ACC112 (cell line): ENCODE measurements around the gene FOXN3.
"Not testable (repeated sequence)": the region's sequence is repeated elsewhere in the genome, so short reads cannot be mapped to it uniquely, and the experiment has no call there.

Experiments used
- H2AFZ ChIP-seq: fragments of 200-600 bp; sonication (generic); one replicate; pipeline ENCODE4 v1.6.0; 2017; ENCODE audit warnings: antibody characterized with exemption, low read length; ENCODE audit not compliant: unreplicated experiment
- H3K27ac ChIP-seq: fragments of 200-600 bp; sonication (generic); 2 replicates; pipeline ENCODE4 v1.5.1; 2014; ENCODE audit warnings: low read depth, mild to moderate bottlenecking, antibody characterized with exemption, low read length, moderate library complexity
- H3K27me3 ChIP-seq: fragments of 200-600 bp; sonication (generic); 2 replicates; pipeline ENCODE4 v1.6.1; 2014; ENCODE audit warnings: mild to moderate bottlenecking, antibody characterized with exemption, low read length, moderate library complexity, mixed read lengths; ENCODE audit not compliant: insufficient read depth
- H3K36me3 ChIP-seq: fragments of 200-600 bp; sonication (generic); 2 replicates; pipeline ENCODE4 v1.6.1; 2016; ENCODE audit warnings: mild to moderate bottlenecking, antibody characterized with exemption, low read length, moderate library complexity, mixed read lengths; ENCODE audit not compliant: insufficient read depth
- H3K4me1 ChIP-seq: fragments of 200-600 bp; sonication (generic); one replicate; pipeline ENCODE4 v1.6.1; 2016; ENCODE audit warnings: low read length, mixed read lengths; ENCODE audit not compliant: insufficient read depth, unreplicated experiment, control insufficient read depth
- H3K4me3 ChIP-seq: fragments of 200-600 bp; sonication (generic); 2 replicates; pipeline ENCODE4 v1.5.1; 2014; ENCODE audit warnings: mild to moderate bottlenecking, low read depth, low read length
- H3K79me2 ChIP-seq: fragments of 200-600 bp; sonication (generic); one replicate; pipeline ENCODE4 v1.6.0; 2016; ENCODE audit warnings: low read length; ENCODE audit not compliant: control insufficient read depth, unreplicated experiment, insufficient read depth

The FOXN3 gene

GRCh38 chr14:89163031-89163636 is 253.9 kb downstream of the FOXN3 start:
- no peaks in the 10 kb centered on the region for H3K4me1 ChIP-seq
- no peak overlapping the region for H3K4me3 ChIP-seq
- H3K36me3 ChIP-seq, result no peaks in the 10 kb centered on the region
- no peaks in the 10 kb centered on the region for H3K79me2 ChIP-seq
- no peak overlapping the region for H3K27ac ChIP-seq
- no peaks in the 10 kb centered on the region for H3K27me3 ChIP-seq
- H2AFZ ChIP-seq, result no peak overlapping the region

GRCh38 chr14:89162586-89162985 is 254.4 kb downstream of the FOXN3 start:
- H3K4me1 ChIP-seq, result no peaks in the 10 kb centered on the region
- H3K27ac ChIP-seq, result no peak overlapping the region
- no peaks in the 10 kb centered on the region for H3K36me3 ChIP-seq

GRCh38 chr14:89160437-89160836 is 256.6 kb downstream of the FOXN3 start:
- H3K27ac ChIP-seq, result no peak overlapping the region
- H3K36me3 ChIP-seq, result no peaks in the 10 kb centered on the region

More at GRCh38 chr14:89162586-89162985, 254.4 kb downstream of the FOXN3 start:
- Histone ChIP-seq H2AFZ (no peak overlapping the region), H3K27me3 (no peaks in the 10 kb centered on the region), H3K79me2 (no peaks in the 10 kb centered on the region), H3K4me3 (no peak overlapping the region)

GRCh38 chr14:89158701-89159100 is 258.3 kb downstream of the FOXN3 start:
- no peak overlapping the region for H3K27ac ChIP-seq
- no peaks in the 10 kb centered on the region for H3K36me3 ChIP-seq
- no peaks in the 10 kb centered on the region for H3K79me2 ChIP-seq
- no peak overlapping the region for H3K4me3 ChIP-seq
- H3K27me3 ChIP-seq, result no peaks in the 10 kb centered on the region
- no peaks in the 10 kb centered on the region for H3K4me1 ChIP-seq
- no peak overlapping the region for H2AFZ ChIP-seq

More at GRCh38 chr14:89160437-89160836, 256.6 kb downstream of the FOXN3 start:
- H2AFZ ChIP-seq, result no peak overlapping the region
- H3K79me2 ChIP-seq, result no peaks in the 10 kb centered on the region
- no peak overlapping the region for H3K4me3 ChIP-seq
- H3K27me3 ChIP-seq, result no peaks in the 10 kb centered on the region
- no peaks in the 10 kb centered on the region for H3K4me1 ChIP-seq

- H2AFZ ChIP-seq, H3K79me2 ChIP-seq, H3K4me3 ChIP-seq, H3K27ac ChIP-seq, H3K4me1 ChIP-seq, H3K36me3 ChIP-seq, H3K27me3 ChIP-seq: not testable (repeated sequence)
Observed at GRCh38 chr14:89158104-89158503, 258.9 kb downstream of the FOXN3 start.

- no peaks in the 10 kb centered on the region for H3K4me1 ChIP-seq
- no peak overlapping the region for H3K27ac ChIP-seq
- H3K79me2 ChIP-seq, result no peaks in the 10 kb centered on the region
- H3K36me3 ChIP-seq, result no peaks in the 10 kb centered on the region
- no peaks in the 10 kb centered on the region for H3K27me3 ChIP-seq
- no peak overlapping the region for H2AFZ ChIP-seq
- H3K4me3 ChIP-seq, result no peak overlapping the region
Observed at GRCh38 chr14:89155491-89155890, 261.5 kb downstream of the FOXN3 start.

- not testable (repeated sequence) for H2AFZ ChIP-seq, H3K27ac ChIP-seq, H3K36me3 ChIP-seq, H3K27me3 ChIP-seq, H3K4me3 ChIP-seq, H3K4me1 ChIP-seq, H3K79me2 ChIP-seq
Observed at GRCh38 chr14:89151693-89152092, 265.3 kb downstream of the FOXN3 start.

- Histone ChIP-seq H3K27ac (no peak overlapping the region), H3K4me1 (no peaks in the 10 kb centered on the region), H3K27me3 (peaks cover 12% of the 10 kb centered on the region; the same call in 1 of the 2 replicates), H3K4me3 (no peak overlapping the region), H3K79me2 (no peaks in the 10 kb centered on the region), H3K36me3 (no peaks in the 10 kb centered on the region), H2AFZ (no peak overlapping the region)
Observed at GRCh38 chr14:89146274-89146673, 270.8 kb downstream of the FOXN3 start.

GRCh38 chr14:89144642-89145041 is 272.4 kb downstream of the FOXN3 start:
- Histone ChIP-seq H3K36me3 (no peaks in the 10 kb centered on the region), H3K4me1 (no peaks in the 10 kb centered on the region), H3K4me3 (no peak overlapping the region), H3K27me3 (peaks cover 15% of the 10 kb centered on the region; the same call in 1 of the 2 replicates), H3K79me2 (no peaks in the 10 kb centered on the region), H3K27ac (no peak overlapping the region), H2AFZ (no peak overlapping the region)

GRCh38 chr14:89144066-89144465 is 273.0 kb downstream of the FOXN3 start:
- Histone ChIP-seq H3K79me2 (no peaks in the 10 kb centered on the region), H3K27me3 (peaks cover 15% of the 10 kb centered on the region; the same call in 1 of the 2 replicates), H3K27ac (no peak overlapping the region), H3K36me3 (no peaks in the 10 kb centered on the region), H3K4me3 (no peak overlapping the region), H3K4me1 (no peaks in the 10 kb centered on the region), H2AFZ (no peak overlapping the region)

- Histone ChIP-seq H3K4me1 (no peaks in the 10 kb centered on the region), H3K27ac (no peak overlapping the region), H3K4me3 (no peak overlapping the region), H2AFZ (no peak overlapping the region), H3K36me3 (no peaks in the 10 kb centered on the region), H3K27me3 (peaks cover 15% of the 10 kb centered on the region; the same call in 1 of the 2 replicates), H3K79me2 (no peaks in the 10 kb centered on the region)
Observed at GRCh38 chr14:89143595-89143994, 273.4 kb downstream of the FOXN3 start.
